Mesothelial cell of epicardium (in vitro differentiated cells): ENCODE data around the gene TTC1. TPM values are rescaled to one million over a fixed set of nuclear protein-coding genes. Genes with fewer than 3 reads are reported as not detected.

Experiments
- DNase-seq, 2 experiments: peaks; one replicate each; pipeline ENCODE4 v3.0.0; 2021; ENCODE audit warnings: low spot score in 2 of 2; ENCODE audit not compliant: unreplicated experiment in 2 of 2
- H3K27ac Mint-ChIP-seq: 2 replicates; pipeline ENCODE4 v1.8.0; 2021; ENCODE audit warnings: mixed read lengths
- H3K27me3 Mint-ChIP-seq: 2 replicates; pipeline ENCODE4 v1.8.0; 2021; ENCODE audit warnings: low read depth, mixed read lengths
- H3K36me3 Mint-ChIP-seq: 2 replicates; pipeline ENCODE4 v1.8.0; 2021; ENCODE audit warnings: mixed read lengths
- H3K4me1 Mint-ChIP-seq: 2 replicates; pipeline ENCODE4 v1.8.0; 2021; ENCODE audit warnings: mixed read lengths
- H3K4me3 Mint-ChIP-seq: 2 replicates; pipeline ENCODE4 v1.8.0; 2021; ENCODE audit warnings: mild to moderate bottlenecking, moderate library complexity, mixed read lengths
- H3K9me3 Mint-ChIP-seq: 2 replicates; pipeline ENCODE4 v1.8.0; 2021; ENCODE audit warnings: mixed read lengths
- CTCF ChIP-seq: fragments of 200-600 bp; sonication (generic); IDR thresholded peaks from one replicate; pipeline ENCODE4 v1.5.0; 2021; ENCODE audit warnings: antibody characterized with exemption; ENCODE audit not compliant: unreplicated experiment
- total RNA-seq: library from RNA; stranded (reverse); gene quantifications from 3 replicates; pipeline ENCODE4 v1.2.1, GENCODE V29; 2021

TTC1 gene
- total RNA-seq, 1 donor from 2014 or later, result 38.3 TPM

- Mint-ChIP-seq H3K27ac (no peak overlapping the region), H3K4me3 (no peak overlapping the region), H3K9me3 (no peaks in the 10 kb centered on the region), H3K27me3 (no peaks in the 10 kb centered on the region), H3K4me1 (no peaks in the 10 kb centered on the region), H3K36me3 (peaks cover 17% of the 10 kb centered on the region)
- no peak for TF ChIP-seq CTCF
- no peak for DNase-seq
Measured at GRCh38 chr5:160089531-160089930, 80.6 kb downstream of the TTC1 start.

GRCh38 chr5:160090059-160090458, 81.1 kb downstream of the TTC1 start:
- Mint-ChIP-seq H3K9me3 (no peaks in the 10 kb centered on the region), H3K4me1 (no peaks in the 10 kb centered on the region), H3K36me3 (peaks cover 17% of the 10 kb centered on the region), H3K4me3 (no peak overlapping the region), H3K27me3 (no peaks in the 10 kb centered on the region), H3K27ac (no peak overlapping the region)
- DNase-seq, result no peak
- TF ChIP-seq CTCF, result no peak

- Mint-ChIP-seq H3K4me3 (no peak overlapping the region), H3K4me1 (no peaks in the 10 kb centered on the region), H3K36me3 (peaks cover 22% of the 10 kb centered on the region), H3K27me3 (no peaks in the 10 kb centered on the region), H3K27ac (peak overlapping the region; percentile 45), H3K9me3 (no peaks in the 10 kb centered on the region)
- no peak for TF ChIP-seq CTCF
- DNase-seq, result no peak
Measured at GRCh38 chr5:160092514-160092913, 83.6 kb downstream of the TTC1 start.

GRCh38 chr5:160092960-160093707, 84.2 kb downstream of the TTC1 start:
- Mint-ChIP-seq H3K4me3 (no peak overlapping the region), H3K27me3 (no peaks in the 10 kb centered on the region), H3K36me3 (peaks cover 25% of the 10 kb centered on the region), H3K27ac (no peak overlapping the region), H3K4me1 (no peaks in the 10 kb centered on the region), H3K9me3 (no peaks in the 10 kb centered on the region)
- DNase-seq, result no peak
- TF ChIP-seq CTCF, result no peak

- no peaks in the 10 kb centered on the region for H3K9me3 Mint-ChIP-seq
- no peak for DNase-seq
- no peak overlapping the region for H3K4me3 Mint-ChIP-seq
- H3K4me1 Mint-ChIP-seq, result no peaks in the 10 kb centered on the region
- no peak overlapping the region for H3K27ac Mint-ChIP-seq
- no peaks in the 10 kb centered on the region for H3K27me3 Mint-ChIP-seq
- TF ChIP-seq CTCF, result no peak
- peaks cover 36% of the 10 kb centered on the region for H3K36me3 Mint-ChIP-seq
Measured at GRCh38 chr5:160096178-160096577, 87.2 kb downstream of the TTC1 start.
